Activated CD4-positive, alpha-beta memory T cell treated with anti-CD3 and anti-CD28 coated beads for 36 hours (primary cell): Measurements from ENCODE around the gene CYTH4. TPM values are rescaled to one million over a fixed set of nuclear protein-coding genes. Genes with fewer than 3 reads are reported as not detected.

Experiments used
- CTCF ChIA-PET: fragments of 350-600 bp; sonication (Branson Sonifier 250); formaldehyde crosslinking; loops from one replicate; lab custom pipeline; 2021; ENCODE audit warnings: antibody characterized with exemption, inconsistent platforms; lab: Charles Lee
- POLR2A ChIA-PET: fragments of 350-600 bp; sonication (Branson Sonifier 250); formaldehyde crosslinking; loops from one replicate; lab custom pipeline; 2021; ENCODE audit warnings: antibody characterized with exemption; lab: Charles Lee
- DNase-seq: peaks from one replicate; pipeline ENCODE4 v3.0.0-alpha.2; 2020
- H3K27ac Mint-ChIP-seq: one replicate; pipeline ENCODE4 v1.8.0; 2021; ENCODE audit warnings: mixed read lengths
- H3K27me3 Mint-ChIP-seq: one replicate; pipeline ENCODE4 v1.8.0; 2021; ENCODE audit warnings: mixed read lengths
- H3K36me3 Mint-ChIP-seq: one replicate; pipeline ENCODE4 v1.8.0; 2021; ENCODE audit warnings: mixed read lengths
- H3K4me1 Mint-ChIP-seq: one replicate; pipeline ENCODE4 v1.8.0; 2021; ENCODE audit warnings: low read depth, mixed read lengths
- H3K4me3 Mint-ChIP-seq: one replicate; pipeline ENCODE4 v1.8.0; 2021; ENCODE audit warnings: mild to moderate bottlenecking, mixed read lengths
- H3K9me3 Mint-ChIP-seq: one replicate; pipeline ENCODE4 v1.8.0; 2021; ENCODE audit warnings: mixed read lengths
- intact Hi-C: fragments of 100-400 bp; cut with micrococcal nuclease; formaldehyde crosslinking; loops from one replicate; pipeline ENCODE4 v1.15.1; 2023
- total RNA-seq, 2 experiments: library from RNA; stranded (reverse); gene quantifications; one replicate each; pipeline ENCODE4 v1.2.3, GENCODE V29; 2021

The CYTH4 gene
- total RNA-seq, 2 experiments from 2014 or later = 58.7 to 60.5 TPM

DNA sequence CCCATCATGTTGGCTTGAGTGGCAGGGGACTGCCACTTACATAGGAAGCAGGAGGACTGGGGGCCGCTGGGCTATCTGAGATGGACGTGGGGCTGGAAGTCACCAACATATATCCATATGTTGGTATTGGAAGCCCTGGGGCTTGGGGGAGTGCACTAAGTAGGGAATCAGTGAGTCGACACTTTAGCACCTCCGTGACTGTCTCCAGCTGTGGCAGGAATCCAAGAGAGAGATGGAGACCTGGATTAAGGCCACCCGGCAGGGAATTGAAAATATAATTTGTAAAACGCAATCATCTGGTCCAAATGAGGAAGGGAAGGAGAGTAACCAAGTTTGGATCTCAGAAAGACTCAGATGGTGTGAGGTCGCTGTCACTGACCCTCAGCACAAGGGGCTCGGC, 76.6 kb downstream of the CYTH4 start:
- Mint-ChIP-seq H3K4me3 (no peak overlapping the region), H3K9me3 (no peaks in the 10 kb centered on the region), H3K36me3 (no peaks in the 10 kb centered on the region), H3K27ac (no peak overlapping the region), H3K27me3 (no peaks in the 10 kb centered on the region), H3K4me1 (no peaks in the 10 kb centered on the region)
- intact Hi-C loops = no loop called here
- DNase-seq = no peak
- POLR2A ChIA-PET = no interaction called here
- CTCF ChIA-PET = no interaction called here

- Mint-ChIP-seq H3K9me3 (no peaks in the 10 kb centered on the region), H3K4me3 (no peak overlapping the region), H3K27ac (no peak overlapping the region), H3K4me1 (no peaks in the 10 kb centered on the region), H3K27me3 (no peaks in the 10 kb centered on the region), H3K36me3 (no peaks in the 10 kb centered on the region)
- ChIA-PET CTCF (no interaction called here), POLR2A (no interaction called here)
- DNase-seq = no peak
- intact Hi-C loops = no loop called here
These were observed 80.3 kb downstream of the CYTH4 start for GRCh38 chr22:37362621-37363020.

GRCh38 chr22:37363261-37363992, 81.1 kb downstream of the CYTH4 start:
- no peaks in the 10 kb centered on the region for H3K9me3 Mint-ChIP-seq
- no peak for DNase-seq
- H3K4me1 Mint-ChIP-seq = no peaks in the 10 kb centered on the region

More at GRCh38 chr22:37363261-37363992, 81.1 kb downstream of the CYTH4 start:
- intact Hi-C loops = no loop called here
- Mint-ChIP-seq H3K27me3 (no peaks in the 10 kb centered on the region), H3K4me3 (no peak overlapping the region), H3K27ac (no peak overlapping the region), H3K36me3 (no peaks in the 10 kb centered on the region)
- ChIA-PET CTCF (interaction anchor here (1.1 kb wide), 1 partner anchor 95 kb away, joined by 3 read pairs; no protein-coding TSS in a partner anchor), POLR2A (no interaction called here)

Other genes starting within 250 kb of the CYTH4 start
- gene KCTD17, start 230.8 kb upstream of the CYTH4 start, total RNA-seq = 10 to 100 TPM; 46.0 to 47.3 TPM
- 10 to 100 TPM; 39.9 to 42.1 TPM for gene TMPRSS6, start 172.8 kb upstream of the CYTH4 start, total RNA-seq
- 100 to 1,000 TPM; 306 to 310 TPM for gene IL2RB, start 132.6 kb upstream of the CYTH4 start, total RNA-seq
- gene C1QTNF6, start 94.3 kb upstream of the CYTH4 start, total RNA-seq = 10 to 100 TPM; 11.1 to 13.0 TPM
- 1 to 10 TPM; 8.5 to 9.3 TPM for gene SSTR3, start 70.0 kb upstream of the CYTH4 start, total RNA-seq
- 100 to 1,000 TPM; 714 to 727 TPM for gene RAC2, start 38.2 kb upstream of the CYTH4 start, total RNA-seq
- gene ELFN2, start 145.0 kb downstream of the CYTH4 start, total RNA-seq = under 1 TPM; 0.39 to 0.57 TPM
- gene MFNG, start 203.9 kb downstream of the CYTH4 start, total RNA-seq = 100 to 1,000 TPM; 101 to 106 TPM
- gene CARD10, start 236.9 kb downstream of the CYTH4 start, total RNA-seq = under 1 TPM in 1 of 2 experiments, not detected in 1; 0.12 TPM